ENCODE data around the gene PHPT1.
A peak's percentile ranks its signal among the peaks of the same experiment; 100 is the strongest.

The PHPT1 gene

DNA sequence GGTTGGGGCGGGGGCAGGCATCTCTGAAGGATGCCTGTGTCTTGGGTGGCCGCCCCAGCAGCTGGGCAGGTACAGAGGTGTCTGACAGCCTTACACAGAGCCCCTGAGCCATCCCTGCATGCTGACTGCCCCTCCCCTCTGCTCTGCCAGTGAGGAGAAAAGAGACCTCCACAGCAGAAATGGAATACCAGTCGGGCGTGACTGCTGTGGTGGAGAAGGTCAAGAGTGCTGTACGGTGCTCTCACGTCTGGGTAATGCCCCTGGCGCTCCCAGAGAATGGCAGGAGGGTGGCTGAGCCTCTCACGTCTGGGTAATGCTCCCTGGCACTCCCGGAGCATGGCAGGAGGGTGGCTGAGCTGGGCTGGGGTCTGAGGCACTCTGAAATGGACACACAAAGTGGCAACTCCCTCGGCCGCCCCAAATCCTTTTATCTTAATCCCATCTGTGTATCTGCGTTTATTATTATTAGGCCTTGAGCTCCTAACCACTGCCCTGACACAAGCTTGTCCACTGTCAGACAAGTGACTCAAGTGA, 43.9 kb upstream of the PHPT1 start:
- FAIRE-seq (no peak), DNase-seq (ENCODE audit: insufficient read length, low spot score) (no peak)
- TF ChIP-seq, protein P1, sequence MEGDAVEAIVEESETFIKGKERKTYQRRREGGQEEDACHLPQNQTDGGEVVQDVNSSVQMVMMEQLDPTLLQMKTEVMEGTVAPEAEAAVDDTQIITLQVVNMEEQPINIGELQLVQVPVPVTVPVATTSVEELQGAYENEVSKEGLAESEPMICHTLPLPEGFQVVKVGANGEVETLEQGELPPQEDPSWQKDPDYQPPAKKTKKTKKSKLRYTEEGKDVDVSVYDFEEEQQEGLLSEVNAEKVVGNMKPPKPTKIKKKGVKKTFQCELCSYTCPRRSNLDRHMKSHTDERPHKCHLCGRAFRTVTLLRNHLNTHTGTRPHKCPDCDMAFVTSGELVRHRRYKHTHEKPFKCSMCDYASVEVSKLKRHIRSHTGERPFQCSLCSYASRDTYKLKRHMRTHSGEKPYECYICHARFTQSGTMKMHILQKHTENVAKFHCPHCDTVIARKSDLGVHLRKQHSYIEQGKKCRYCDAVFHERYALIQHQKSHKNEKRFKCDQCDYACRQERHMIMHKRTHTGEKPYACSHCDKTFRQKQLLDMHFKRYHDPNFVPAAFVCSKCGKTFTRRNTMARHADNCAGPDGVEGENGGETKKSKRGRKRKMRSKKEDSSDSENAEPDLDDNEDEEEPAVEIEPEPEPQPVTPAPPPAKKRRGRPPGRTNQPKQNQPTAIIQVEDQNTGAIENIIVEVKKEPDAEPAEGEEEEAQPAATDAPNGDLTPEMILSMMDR (IDR thresholded peaks at IDR 0.05; ENCODE audit: insufficient read depth, missing control alignments) = no peak

- TF ChIP-seq, protein P1 (IDR thresholded peaks at IDR 0.05; ENCODE audit: insufficient read depth, missing control alignments) = no peak
- DNase-seq (ENCODE audit: insufficient read length, low spot score) (no peak), FAIRE-seq (no peak)
These were observed 43.1 kb upstream of the PHPT1 start for GRCh38 chr9:136806067-136806466.

GRCh38 chr9:136806631-136807201, 42.5 kb upstream of the PHPT1 start:
- DNase-seq (ENCODE audit: insufficient read length, low spot score) (no peak), FAIRE-seq (no peak)
- TF ChIP-seq, protein P1 (IDR thresholded peaks at IDR 0.05; ENCODE audit: insufficient read depth, missing control alignments) = no peak

GRCh38 chr9:136807281-136808074, 41.7 kb upstream of the PHPT1 start, which contains the start of gene RABL6:
RABL6 (plus strand) TSS chr9:136807948; CDS start chr9:136808197, 249 bp downstream.
- DNase-seq (ENCODE audit: insufficient read length, low spot score) = peak; percentile 97
- FAIRE-seq = no peak
- TF ChIP-seq, protein P1 (IDR thresholded peaks at IDR 0.05; ENCODE audit: insufficient read depth, missing control alignments) = no peak

DNA sequence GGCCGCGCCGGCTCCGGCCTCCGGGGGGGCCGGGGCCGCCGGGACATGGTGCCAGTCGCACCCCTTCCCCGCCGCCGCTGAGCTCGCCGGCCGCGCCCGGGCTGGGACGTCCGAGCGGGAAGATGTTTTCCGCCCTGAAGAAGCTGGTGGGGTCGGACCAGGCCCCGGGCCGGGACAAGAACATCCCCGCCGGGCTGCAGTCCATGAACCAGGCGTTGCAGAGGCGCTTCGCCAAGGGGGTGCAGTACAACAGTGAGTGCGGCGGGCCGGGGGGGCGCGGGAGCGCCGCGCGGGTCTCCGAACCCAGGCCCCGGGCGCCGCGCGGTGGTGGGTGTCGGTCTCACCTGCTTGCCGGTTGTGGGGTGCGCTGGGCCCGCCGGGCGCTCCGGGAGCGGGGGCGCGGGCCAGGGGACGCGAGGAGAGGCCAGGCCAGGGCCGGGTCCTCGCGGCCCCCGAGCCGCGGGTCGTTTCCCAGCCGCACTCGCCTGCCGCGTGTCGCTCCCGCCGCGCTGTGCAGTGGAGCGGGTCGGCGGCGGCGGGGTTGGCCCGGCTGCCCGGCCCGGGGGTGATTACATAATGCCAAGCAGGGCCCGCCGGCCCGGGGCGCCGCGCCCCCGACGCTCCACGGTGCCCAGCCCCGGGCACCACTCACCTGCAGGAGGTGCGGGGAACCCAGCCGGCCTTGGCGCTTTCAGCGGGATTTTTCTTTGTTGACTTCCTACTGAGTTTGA, 41.0 kb upstream of the PHPT1 start:
- TF ChIP-seq, protein P1 (IDR thresholded peaks at IDR 0.05; ENCODE audit: insufficient read depth, missing control alignments) = no peak
- FAIRE-seq (no peak), DNase-seq (ENCODE audit: insufficient read length, low spot score) (no peak)

GRCh38 chr9:136808806-136809158, 40.4 kb upstream of the PHPT1 start:
- FAIRE-seq (no peak), DNase-seq (ENCODE audit: insufficient read length, low spot score) (no peak)
- TF ChIP-seq, protein P1 (IDR thresholded peaks at IDR 0.05; ENCODE audit: insufficient read depth, missing control alignments) = no peak

All from D721Med (cell line).